Activated T-cell treated with anti-CD3 and anti-CD28 coated beads, Interleukin-2, amount 50 U/mL, for 24 hours (primary cell): ENCODE measurements around the gene THUMPD2.

Experiments used
- DNase-seq: peaks from one replicate; pipeline ENCODE4 v3.0.0-alpha.2; 2020
- H3K27ac Mint-ChIP-seq: 2 replicates; pipeline ENCODE4 v1.8.0; 2020; ENCODE audit warnings: mild to moderate bottlenecking, mixed read lengths
- H3K27me3 Mint-ChIP-seq: 2 replicates; pipeline ENCODE4 v1.8.0; 2020; ENCODE audit warnings: mixed read lengths
- H3K36me3 Mint-ChIP-seq: 2 replicates; pipeline ENCODE4 v1.8.0; 2020; ENCODE audit warnings: low read depth, mixed read lengths
- H3K4me1 Mint-ChIP-seq: 2 replicates; pipeline ENCODE4 v1.8.0; 2020; ENCODE audit warnings: low read depth, mixed read lengths
- H3K4me3 Mint-ChIP-seq: 2 replicates; pipeline ENCODE4 v1.8.0; 2020; ENCODE audit warnings: mild to moderate bottlenecking, moderate library complexity, mixed read lengths
- H3K9me3 Mint-ChIP-seq: 2 replicates; pipeline ENCODE4 v1.8.0; 2020; ENCODE audit warnings: mixed read lengths

Gene THUMPD2

DNA sequence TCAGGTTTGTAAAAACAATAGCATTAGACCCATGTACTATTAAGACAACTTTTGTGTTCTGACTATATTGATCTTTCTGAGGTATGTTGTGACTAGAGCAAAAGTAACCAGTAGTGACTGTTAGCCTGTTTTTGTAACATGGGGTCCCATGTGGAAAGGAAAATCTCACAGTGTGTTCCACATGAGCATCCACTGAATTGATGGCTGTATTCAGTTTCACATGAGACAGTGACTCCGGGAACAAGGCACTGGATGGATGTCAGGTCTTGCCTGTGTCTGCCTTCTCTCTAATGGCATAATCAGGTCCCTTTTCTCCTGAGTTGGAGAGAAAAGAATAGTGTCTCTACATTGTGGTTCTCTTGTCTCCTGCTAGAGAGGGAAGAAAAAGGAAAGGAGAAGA is 85.8 kb downstream of the THUMPD2 start:
- H3K27me3 Mint-ChIP-seq: peaks cover 34% of the 10 kb centered on the region
- no peak overlapping the region for H3K27ac Mint-ChIP-seq
- H3K4me1 Mint-ChIP-seq: no peaks in the 10 kb centered on the region
- no peaks in the 10 kb centered on the region for H3K36me3 Mint-ChIP-seq
- no peak for DNase-seq
- peaks cover 4% of the 10 kb centered on the region for H3K9me3 Mint-ChIP-seq
- no peak overlapping the region for H3K4me3 Mint-ChIP-seq

DNA sequence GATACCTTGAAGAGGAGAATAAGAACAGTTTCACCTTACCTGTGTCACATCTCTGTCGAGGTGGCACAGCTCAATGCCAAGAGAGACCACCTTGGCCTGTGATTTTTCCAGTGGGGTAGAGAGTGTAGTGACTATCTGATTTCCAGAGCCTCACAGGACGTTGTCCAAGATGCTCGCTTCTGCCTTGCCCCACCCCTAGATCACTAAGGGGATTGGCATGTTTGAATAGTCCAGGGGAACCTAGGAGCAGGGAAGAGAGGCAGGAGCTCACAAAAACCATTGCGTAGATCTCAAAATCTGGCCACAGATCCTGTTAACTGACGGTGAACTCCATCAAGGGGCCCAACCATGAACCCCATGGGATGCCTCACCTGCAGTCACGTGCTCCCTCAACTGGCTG is 89.2 kb downstream of the THUMPD2 start:
- H3K27ac Mint-ChIP-seq: no peak overlapping the region
- H3K4me3 Mint-ChIP-seq: no peak overlapping the region
- H3K4me1 Mint-ChIP-seq: no peaks in the 10 kb centered on the region
- DNase-seq: no peak
- H3K9me3 Mint-ChIP-seq: peaks cover 4% of the 10 kb centered on the region
- H3K36me3 Mint-ChIP-seq: no peaks in the 10 kb centered on the region
- H3K27me3 Mint-ChIP-seq: peaks cover 51% of the 10 kb centered on the region

DNA sequence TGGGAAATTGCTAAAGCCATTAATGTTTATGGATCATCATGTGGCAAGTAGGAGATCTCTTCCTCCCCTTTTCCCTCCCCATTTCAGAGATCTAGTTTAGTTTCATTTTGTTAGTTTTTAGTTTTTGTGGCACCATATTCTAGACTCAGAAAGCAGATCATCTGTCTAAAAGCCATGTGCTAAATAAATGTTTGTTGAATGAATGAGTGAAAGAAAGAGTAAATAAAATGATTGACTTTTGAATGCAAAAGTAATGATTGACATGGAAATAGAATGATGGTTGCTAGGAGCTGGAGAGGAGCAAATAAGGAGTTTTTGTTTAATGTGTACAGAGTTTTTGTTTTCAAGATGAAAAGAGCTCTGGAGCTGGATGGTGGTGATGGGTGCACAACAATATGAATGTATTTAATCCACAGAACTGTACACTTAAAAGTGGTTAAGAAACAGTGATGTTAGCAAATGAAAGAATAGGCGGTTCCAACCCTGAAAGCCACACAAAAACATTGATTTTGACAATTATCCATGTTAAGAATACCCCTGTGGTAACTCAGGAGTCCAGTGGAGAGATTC is 89.7 kb downstream of the THUMPD2 start:
- DNase-seq: no peak
- H3K36me3 Mint-ChIP-seq: no peaks in the 10 kb centered on the region

DNA sequence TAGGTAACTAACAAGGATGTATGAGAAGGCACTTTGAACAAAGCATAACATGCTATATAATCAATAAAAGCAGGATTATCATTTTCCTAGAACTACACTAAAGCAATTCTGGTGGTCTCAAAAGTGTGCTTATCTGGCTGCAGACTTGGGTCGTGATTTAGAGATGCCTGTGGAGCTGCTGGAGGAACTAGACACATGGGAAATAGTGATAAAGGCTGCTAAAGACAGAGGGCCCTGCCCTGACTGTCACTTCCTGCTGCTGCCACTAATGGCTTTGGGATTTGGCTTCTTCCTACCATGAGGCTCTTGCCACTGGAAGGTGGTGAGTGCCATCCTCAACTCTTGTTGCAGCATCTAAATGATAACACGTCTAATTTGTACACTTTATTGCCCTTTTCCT is 90.9 kb downstream of the THUMPD2 start:
- Mint-ChIP-seq H3K4me3 (no peak overlapping the region), H3K36me3 (no peaks in the 10 kb centered on the region), H3K9me3 (peaks cover 4% of the 10 kb centered on the region), H3K27me3 (peaks cover 55% of the 10 kb centered on the region), H3K27ac (no peak overlapping the region), H3K4me1 (no peaks in the 10 kb centered on the region)
- no peak for DNase-seq

More for the DNA sequence above, 89.7 kb downstream of the THUMPD2 start:
- no peak overlapping the region for H3K27ac Mint-ChIP-seq
- H3K4me1 Mint-ChIP-seq: no peaks in the 10 kb centered on the region
- H3K4me3 Mint-ChIP-seq: no peak overlapping the region
- H3K27me3 Mint-ChIP-seq: peaks cover 55% of the 10 kb centered on the region
- H3K9me3 Mint-ChIP-seq: peaks cover 4% of the 10 kb centered on the region

DNA sequence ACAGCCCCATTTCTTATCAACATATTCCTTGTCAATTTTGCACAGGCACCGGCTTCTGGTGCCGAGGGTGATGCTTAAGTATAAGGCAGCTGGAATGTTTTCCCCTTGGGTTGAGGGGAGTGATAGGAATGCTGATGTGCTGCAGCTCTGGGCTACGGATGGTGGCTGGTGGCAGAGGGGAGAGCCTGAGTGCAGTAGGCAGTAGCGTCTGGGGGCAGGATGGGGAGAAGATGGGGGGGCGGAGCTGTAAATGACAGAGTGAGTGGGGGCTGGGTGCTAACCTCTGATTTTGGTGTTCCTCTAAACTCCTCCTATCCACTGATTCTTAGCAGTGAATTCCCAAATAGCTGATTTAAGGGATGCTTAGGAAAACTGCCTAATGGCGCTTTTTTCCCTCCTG is 92.6 kb downstream of the THUMPD2 start:
- Mint-ChIP-seq H3K36me3 (no peaks in the 10 kb centered on the region), H3K4me1 (no peaks in the 10 kb centered on the region), H3K9me3 (peaks cover 4% of the 10 kb centered on the region), H3K27me3 (peaks cover 60% of the 10 kb centered on the region), H3K27ac (no peak overlapping the region), H3K4me3 (no peak overlapping the region)
- no peak for DNase-seq
